Frontal cortex (tissue), 4 donors: ENCODE data around the gene ARFGAP2. TPM values are rescaled to one million over a fixed set of nuclear protein-coding genes. Genes with fewer than 3 reads are reported as not detected.

ENCODE experiments used
- DNase-seq, 2 donors: peaks; one replicate each; pipeline ENCODE4 v3.0.0; 2012; ENCODE audit warnings: low spot score in 2 of 2
- FAIRE-seq: peaks from 2 replicates; lab custom pipeline; 2012; peaks lifted over from hg19 to GRCh38; lab: Jason Lieb, UNC
- total RNA-seq: library from RNA; depleted of rRNA; stranded (reverse); fragments of >200 nt; gene quantifications from one replicate; pipeline ENCODE4 v1.2.3, GENCODE V29; 2014
- donor health status: control.
- donor health status: control.
- donor health status: control.

Gene ARFGAP2
- total RNA-seq, 1 donor from 2014 or later: 110 TPM

GRCh38 chr11:47154616-47155570 is 21.8 kb downstream of the ARFGAP2 start:
- FAIRE-seq: no peak

GRCh38 chr11:47152953-47153950 is 23.4 kb downstream of the ARFGAP2 start:
- DNase-seq (peak; percentile 74 to 85), FAIRE-seq (no peak)

More at GRCh38 chr11:47154616-47155570, 21.8 kb downstream of the ARFGAP2 start:
- DNase-seq: no peak

GRCh38 chr11:47152126-47152952 is 24.3 kb downstream of the ARFGAP2 start:
- no peak for FAIRE-seq
- no peak for DNase-seq

GRCh38 chr11:47149782-47150181 is 26.9 kb downstream of the ARFGAP2 start:
- no peak for FAIRE-seq
- no peak for DNase-seq

GRCh38 chr11:47148903-47149531 is 27.7 kb downstream of the ARFGAP2 start:
- DNase-seq: no peak

GRCh38 chr11:47148270-47148669 is 28.4 kb downstream of the ARFGAP2 start:
- FAIRE-seq (no peak), DNase-seq (no peak)

More at GRCh38 chr11:47148903-47149531, 27.7 kb downstream of the ARFGAP2 start:
- no peak for FAIRE-seq

GRCh38 chr11:47147681-47148080 is 29.0 kb downstream of the ARFGAP2 start:
- FAIRE-seq: no peak

GRCh38 chr11:47147250-47147649 is 29.4 kb downstream of the ARFGAP2 start:
- FAIRE-seq: no peak
- no peak for DNase-seq

More at GRCh38 chr11:47147681-47148080, 29.0 kb downstream of the ARFGAP2 start:
- no peak for DNase-seq

GRCh38 chr11:47144541-47144940 is 32.1 kb downstream of the ARFGAP2 start:
- DNase-seq (no peak), FAIRE-seq (no peak)

- DNase-seq: no peak
Observed at GRCh38 chr11:47143322-47143721, 33.4 kb downstream of the ARFGAP2 start.

GRCh38 chr11:47139878-47140277 is 36.8 kb downstream of the ARFGAP2 start:
- no peak for FAIRE-seq
- DNase-seq: no peak

More at GRCh38 chr11:47143322-47143721, 33.4 kb downstream of the ARFGAP2 start:
- FAIRE-seq: no peak

GRCh38 chr11:47137476-47137875 is 39.2 kb downstream of the ARFGAP2 start:
- FAIRE-seq (no peak), DNase-seq (no peak)

GRCh38 chr11:47136921-47137320 is 39.8 kb downstream of the ARFGAP2 start:
- no peak for FAIRE-seq
- no peak for DNase-seq

- FAIRE-seq: no peak
- DNase-seq: no peak
Observed at GRCh38 chr11:47136327-47136726, 40.4 kb downstream of the ARFGAP2 start.

GRCh38 chr11:47132981-47133380 is 43.7 kb downstream of the ARFGAP2 start:
- no peak for FAIRE-seq
- no peak for DNase-seq

- DNase-seq: no peak
- no peak for FAIRE-seq
Observed at GRCh38 chr11:47132490-47132889, 44.2 kb downstream of the ARFGAP2 start.

GRCh38 chr11:47131136-47131535 is 45.5 kb downstream of the ARFGAP2 start:
- DNase-seq (no peak), FAIRE-seq (no peak)

- DNase-seq (no peak), FAIRE-seq (no peak)
Observed at GRCh38 chr11:47130543-47130942, 46.1 kb downstream of the ARFGAP2 start.

- DNase-seq (no peak), FAIRE-seq (no peak)
Observed at GRCh38 chr11:47127213-47127612, 49.5 kb downstream of the ARFGAP2 start.
